Natural killer cell (primary cell): ENCODE measurements around the gene CMTM8. TPM values are rescaled to one million over a fixed set of nuclear protein-coding genes. Genes with fewer than 3 reads are reported as not detected.

Experiments
- ATAC-seq, 3 donors: fragments of 150-1000 bp in 2 of 3; fragments of 200-7000 bp in 1 of 3; cut with Tn5 transposase; 1 replicate in 1 of 3; 2 replicates in 2 of 3; pipeline ENCODE4 v1.10.0; 2021; ENCODE audit warnings: mild to moderate bottlenecking in 2 of 3, moderate library complexity in 2 of 3
- DNase-seq, 2 donors: peaks; one replicate each; pipeline versions ENCODE4 v3.0.0 to v3.0.0-alpha.2; 2013 to 2021; ENCODE audit warnings: mixed read lengths in 1 of 2
- H3K27ac ChIP-seq: one replicate; pipeline ENCODE4 v1.5.1; 2013; ENCODE audit warnings: mild to moderate bottlenecking, low read length
- H3K27me3 ChIP-seq: one replicate; pipeline ENCODE4 v1.6.1; 2013; ENCODE audit warnings: low read length; ENCODE audit not compliant: control insufficient read depth, insufficient read depth
- H3K36me3 ChIP-seq: one replicate; pipeline ENCODE4 v1.6.1; 2013; ENCODE audit warnings: low read length; ENCODE audit not compliant: control insufficient read depth, insufficient read depth
- H3K4me1 ChIP-seq: one replicate; pipeline ENCODE4 v1.6.1; 2013; ENCODE audit warnings: low read length; ENCODE audit not compliant: control insufficient read depth, insufficient read depth
- H3K4me3 ChIP-seq: one replicate; pipeline ENCODE4 v1.5.1; 2013; ENCODE audit warnings: low read length
- H3K9me3 ChIP-seq: one replicate; pipeline ENCODE4 v1.6.1; 2013; ENCODE audit warnings: low read length; ENCODE audit not compliant: control insufficient read depth, insufficient read depth
- H3K27ac Mint-ChIP-seq, 2 donors: one replicate each; pipeline ENCODE4 v1.8.0; 2022; ENCODE audit warnings: mild to moderate bottlenecking in 2 of 2, mixed read lengths in 2 of 2, moderate library complexity in 1 of 2
- H3K27me3 Mint-ChIP-seq, 2 donors: one replicate each; pipeline ENCODE4 v1.8.0; 2022; ENCODE audit warnings: low read depth in 2 of 2, mixed read lengths in 2 of 2
- H3K36me3 Mint-ChIP-seq: one replicate; pipeline ENCODE4 v1.8.0; 2022; ENCODE audit warnings: mixed read lengths
- H3K4me1 Mint-ChIP-seq, 2 donors: one replicate each; pipeline ENCODE4 v1.8.0; 2022; ENCODE audit warnings: mixed read lengths in 2 of 2
- H3K4me3 Mint-ChIP-seq: one replicate; pipeline ENCODE4 v1.8.0; 2022; ENCODE audit warnings: mild to moderate bottlenecking, moderate library complexity, mixed read lengths
- H3K9me3 Mint-ChIP-seq, 2 donors: one replicate each; pipeline ENCODE4 v1.8.0; 2022; ENCODE audit warnings: mixed read lengths in 2 of 2
- CTCF ChIP-seq: fragments of 200-600 bp; IDR thresholded peaks from one replicate; pipeline ENCODE4 v1.8.0; 2022; ENCODE audit warnings: antibody characterized with exemption
- WGBS: methylation state at CpG from one replicate; pipeline ENCODE4 v1.1.7; 2013; ENCODE audit warnings: missing lambda C conversion rate; ENCODE audit not compliant: insufficient coverage; 5-methylcytosine and 5-hydroxymethylcytosine counted together
- intact Hi-C: fragments of 100-400 bp; cut with micrococcal nuclease; formaldehyde crosslinking; loops from one replicate; pipeline ENCODE4 v1.14.2; 2022
- total RNA-seq, 4 donors: library from RNA; stranded (reverse); fragments of 120-200 nt in 1 of 4; gene quantifications; one replicate each; pipeline versions ENCODE4 v1.2.3 to v1.2.4, GENCODE V29; 2013 to 2022

Gene CMTM8
- total RNA-seq, 3 donors from 2014 or later (not counting 1 experiment from before 2014, with no cell fraction given): 0.31 to 0.88 (median 0.83) TPM

GRCh38 chr3:32355751-32356291 is 117.3 kb downstream of the CMTM8 start:
- Histone ChIP-seq H3K36me3 (no peaks in the 10 kb centered on the region), H3K27me3 (no peaks in the 10 kb centered on the region), H3K9me3 (no peaks in the 10 kb centered on the region), H3K27ac (no peak overlapping the region), H3K4me3 (no peak overlapping the region), H3K4me1 (no peaks in the 10 kb centered on the region)
- H3K4me3 Mint-ChIP-seq: no peak overlapping the region
- H3K27me3 Mint-ChIP-seq: peaks cover 5 to 15% of the 10 kb centered on the region in 2 donors
- no peaks in the 10 kb centered on the region for H3K9me3 Mint-ChIP-seq
- 89% methylated on average over 7 of the region's 8 CpGs for WGBS
- no peaks in the 10 kb centered on the region for H3K36me3 Mint-ChIP-seq
- no peaks in the 10 kb centered on the region for H3K4me1 Mint-ChIP-seq
- TF ChIP-seq CTCF: no peak
- no peak overlapping the region for H3K27ac Mint-ChIP-seq
- intact Hi-C loops: no loop called here
- DNase-seq (no peak), ATAC-seq (no peak)

DNA sequence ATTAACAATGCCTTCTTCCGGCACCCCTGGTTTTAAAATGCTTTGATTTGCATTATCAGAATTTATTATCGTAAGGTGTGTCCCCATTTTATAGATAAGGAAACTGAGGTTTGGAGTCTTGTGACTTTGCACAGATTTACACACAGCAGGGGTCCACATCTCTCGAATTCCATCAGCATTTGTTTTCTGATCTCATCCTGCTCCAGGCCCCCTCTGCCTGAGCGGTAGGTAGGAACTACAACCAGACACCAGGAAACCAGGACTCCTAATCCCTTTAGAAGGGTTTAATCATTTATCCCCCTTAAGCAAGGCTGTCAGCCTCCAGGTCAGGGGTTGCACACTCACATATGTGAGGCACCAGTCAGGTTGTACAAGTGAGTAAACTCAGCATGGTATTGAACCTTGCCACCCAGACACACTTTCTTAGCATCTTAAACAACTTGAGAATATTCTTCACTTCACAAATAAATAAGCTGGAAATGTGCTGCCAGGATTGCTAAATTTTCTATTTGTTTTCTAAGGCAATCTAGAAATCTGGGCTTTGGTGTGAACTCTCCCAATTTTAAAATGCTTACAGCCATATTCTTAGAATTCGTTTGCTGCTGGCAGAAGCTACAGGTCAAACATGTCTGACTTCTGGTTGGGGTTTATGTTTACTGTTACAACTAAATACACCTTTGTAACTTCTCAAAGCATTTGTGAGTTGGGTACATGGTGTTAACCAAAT is 121.4 kb downstream of the CMTM8 start:
- H3K27me3 ChIP-seq: no peaks in the 10 kb centered on the region
- WGBS: 100% methylated on average over 4 of the region's 5 CpGs
- DNase-seq (no peak), ATAC-seq (no peak)
- no peak overlapping the region for H3K4me3 Mint-ChIP-seq
- H3K4me3 ChIP-seq: no peak overlapping the region
- intact Hi-C loops: no loop called here
- peaks cover 3 to 15% of the 10 kb centered on the region in 2 donors for H3K27me3 Mint-ChIP-seq
- no peaks in the 10 kb centered on the region for H3K4me1 ChIP-seq
- no peak overlapping the region for H3K27ac Mint-ChIP-seq
- H3K27ac ChIP-seq: no peak overlapping the region
- no peaks in the 10 kb centered on the region for H3K9me3 Mint-ChIP-seq
- no peaks in the 10 kb centered on the region for H3K36me3 ChIP-seq
- H3K9me3 ChIP-seq: no peaks in the 10 kb centered on the region
- TF ChIP-seq CTCF: no peak
- H3K4me1 Mint-ChIP-seq: no peaks in the 10 kb centered on the region
- no peaks in the 10 kb centered on the region for H3K36me3 Mint-ChIP-seq

DNA sequence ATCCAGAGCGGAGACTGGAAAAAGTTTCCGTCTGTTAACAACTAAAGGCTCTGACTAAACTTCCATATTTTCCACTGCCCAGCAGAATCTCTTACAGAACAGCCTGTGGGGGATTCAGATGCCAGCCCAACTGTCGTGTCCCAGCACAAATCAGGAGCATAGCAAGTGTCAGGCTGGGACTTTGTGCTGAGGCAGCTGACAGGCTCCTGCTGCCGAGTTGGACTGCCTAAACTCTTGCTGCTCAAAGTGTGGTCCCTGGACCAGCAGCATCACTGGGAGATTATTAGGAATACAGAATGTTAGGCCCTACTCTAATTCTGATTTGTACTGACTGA is 122.0 kb downstream of the CMTM8 start:
- no peaks in the 10 kb centered on the region for H3K36me3 ChIP-seq
- no peak for ATAC-seq
- Mint-ChIP-seq H3K27ac (no peak overlapping the region), H3K36me3 (no peaks in the 10 kb centered on the region), H3K4me3 (no peak overlapping the region), H3K4me1 (no peaks in the 10 kb centered on the region), H3K27me3 (peaks cover 3 to 15% of the 10 kb centered on the region in 2 donors), H3K9me3 (no peaks in the 10 kb centered on the region)
- H3K4me3 ChIP-seq: no peak overlapping the region
- no peak overlapping the region for H3K27ac ChIP-seq
- no peaks in the 10 kb centered on the region for H3K27me3 ChIP-seq
- H3K4me1 ChIP-seq: no peaks in the 10 kb centered on the region
- no peak for DNase-seq
- 93% methylated on average over 4 of the region's 4 CpGs for WGBS
- intact Hi-C loops: no loop called here
- no peak for TF ChIP-seq CTCF
- H3K9me3 ChIP-seq: no peaks in the 10 kb centered on the region
